Measurements from ENCODE around the gene FHIP1B. TPM values are rescaled to one million over a fixed set of nuclear protein-coding genes. Genes with fewer than 3 reads are reported as not detected.

The FHIP1B gene
- total RNA-seq, 1 donor, result 15.1 TPM

DNA sequence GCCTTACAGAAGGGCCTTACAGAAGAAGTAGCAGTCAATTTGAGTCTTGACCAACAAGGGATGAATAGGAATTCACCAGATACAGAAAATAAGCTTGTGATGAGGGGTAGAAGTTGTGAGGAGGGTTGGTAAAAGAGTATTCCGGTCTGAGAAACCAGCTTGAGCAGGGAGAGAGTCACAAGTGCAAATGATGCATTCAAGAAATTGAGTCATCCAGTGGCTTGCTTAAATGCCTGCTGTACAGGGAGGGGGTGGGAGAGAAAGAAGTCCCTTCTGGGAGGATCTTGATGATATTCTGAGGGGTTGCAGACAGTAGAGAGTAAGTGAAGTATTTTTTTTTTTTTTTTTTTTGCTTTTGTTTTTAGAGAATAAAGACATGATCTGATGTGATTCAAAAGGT, 34.4 kb upstream of the FHIP1B start:
- no peak overlapping the region for H3K4me3 ChIP-seq (ENCODE audit: low read depth, low read length)
- no peak for DNase-seq (ENCODE audit: low read depth)
- TF ChIP-seq, protein P1, sequence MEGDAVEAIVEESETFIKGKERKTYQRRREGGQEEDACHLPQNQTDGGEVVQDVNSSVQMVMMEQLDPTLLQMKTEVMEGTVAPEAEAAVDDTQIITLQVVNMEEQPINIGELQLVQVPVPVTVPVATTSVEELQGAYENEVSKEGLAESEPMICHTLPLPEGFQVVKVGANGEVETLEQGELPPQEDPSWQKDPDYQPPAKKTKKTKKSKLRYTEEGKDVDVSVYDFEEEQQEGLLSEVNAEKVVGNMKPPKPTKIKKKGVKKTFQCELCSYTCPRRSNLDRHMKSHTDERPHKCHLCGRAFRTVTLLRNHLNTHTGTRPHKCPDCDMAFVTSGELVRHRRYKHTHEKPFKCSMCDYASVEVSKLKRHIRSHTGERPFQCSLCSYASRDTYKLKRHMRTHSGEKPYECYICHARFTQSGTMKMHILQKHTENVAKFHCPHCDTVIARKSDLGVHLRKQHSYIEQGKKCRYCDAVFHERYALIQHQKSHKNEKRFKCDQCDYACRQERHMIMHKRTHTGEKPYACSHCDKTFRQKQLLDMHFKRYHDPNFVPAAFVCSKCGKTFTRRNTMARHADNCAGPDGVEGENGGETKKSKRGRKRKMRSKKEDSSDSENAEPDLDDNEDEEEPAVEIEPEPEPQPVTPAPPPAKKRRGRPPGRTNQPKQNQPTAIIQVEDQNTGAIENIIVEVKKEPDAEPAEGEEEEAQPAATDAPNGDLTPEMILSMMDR (IDR thresholded peaks at IDR 0.05; ENCODE audit: insufficient read depth, low read depth, low read length), result no peak

DNA sequence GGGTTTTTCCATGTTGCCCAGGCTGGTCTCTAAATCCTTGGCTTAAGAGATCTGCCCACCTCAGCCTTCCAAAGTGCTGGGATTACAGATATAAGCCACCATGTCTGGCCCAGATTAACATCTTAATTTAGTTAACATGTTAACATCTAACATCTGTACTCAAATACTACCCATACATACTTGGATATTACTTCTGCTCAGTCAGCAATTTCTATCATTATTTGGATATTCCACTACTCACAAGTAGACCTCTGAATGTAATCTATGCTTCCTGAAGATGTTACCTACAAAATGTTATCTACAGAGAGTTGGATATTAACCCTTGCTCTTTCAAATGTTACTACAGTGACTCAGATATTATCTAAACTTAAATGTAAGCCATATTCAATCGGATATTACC, 29.2 kb upstream of the FHIP1B start:
- TF ChIP-seq, protein P1 (IDR thresholded peaks at IDR 0.05; ENCODE audit: insufficient read depth, low read depth, low read length), result no peak
- DNase-seq (ENCODE audit: low read depth), result no peak
- no peak overlapping the region for H3K4me3 ChIP-seq (ENCODE audit: low read depth, low read length)

DNA sequence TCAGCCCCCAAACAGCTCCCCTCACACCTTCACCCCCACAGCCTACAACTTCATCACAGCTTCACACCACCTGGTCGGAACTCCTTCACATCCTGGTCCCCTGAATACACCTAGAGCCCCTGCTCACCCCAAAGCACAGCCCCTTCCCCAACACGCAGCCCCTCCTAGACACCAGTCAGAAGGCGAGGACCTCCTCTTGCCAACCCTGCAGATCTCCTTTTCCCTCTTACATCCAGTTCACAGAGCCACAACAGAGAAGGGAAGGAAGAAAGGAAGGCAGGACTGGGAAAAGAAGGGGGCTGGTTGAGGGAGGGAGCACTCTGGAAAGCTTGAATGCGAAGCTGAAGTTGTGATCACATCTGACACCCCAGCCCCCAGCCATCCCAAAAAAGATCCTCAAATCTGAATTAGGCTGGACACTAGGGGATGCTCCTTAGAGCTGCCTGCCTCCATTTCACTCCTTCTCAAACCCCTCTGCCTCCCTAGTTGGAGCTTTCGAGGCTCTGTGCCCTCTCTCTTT, 25.8 kb upstream of the FHIP1B start:
- H3K4me3 ChIP-seq (ENCODE audit: low read depth, low read length), result no peak overlapping the region
- TF ChIP-seq, protein P1 (IDR thresholded peaks at IDR 0.05; ENCODE audit: insufficient read depth, low read depth, low read length), result no peak
- no peak for DNase-seq (ENCODE audit: low read depth)

DNA sequence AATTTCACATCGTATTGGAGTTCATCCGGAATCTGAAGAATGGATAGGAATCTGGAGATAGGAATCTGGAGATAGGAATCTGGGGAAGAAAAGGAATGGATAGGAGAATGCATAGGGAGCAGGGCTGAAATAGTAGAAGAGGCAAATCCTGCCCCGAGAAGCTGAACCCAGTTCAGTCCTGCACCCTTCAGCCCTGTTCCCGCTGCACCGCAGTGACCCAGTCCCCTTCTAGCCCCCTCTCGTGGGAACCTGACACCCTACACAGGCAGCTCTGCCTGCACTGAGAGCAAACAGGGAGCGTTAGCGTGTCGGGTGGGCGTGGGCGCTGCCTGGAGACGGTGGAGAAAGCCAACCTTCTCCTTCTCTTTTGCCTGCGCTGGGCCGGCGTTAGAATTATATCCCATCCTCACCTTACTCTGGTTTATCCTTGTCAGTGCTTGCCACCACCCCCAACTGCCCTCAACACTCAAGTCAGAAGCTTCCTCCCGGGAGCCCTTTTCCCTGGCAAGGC, 24.2 kb upstream of the FHIP1B start:
- H3K4me3 ChIP-seq (ENCODE audit: low read depth, low read length), result peak overlapping the region; percentile 31
- DNase-seq (ENCODE audit: low read depth), result peak; percentile 36
- TF ChIP-seq, protein P1 (IDR thresholded peaks at IDR 0.05; ENCODE audit: insufficient read depth, low read depth, low read length), result no peak

DNA sequence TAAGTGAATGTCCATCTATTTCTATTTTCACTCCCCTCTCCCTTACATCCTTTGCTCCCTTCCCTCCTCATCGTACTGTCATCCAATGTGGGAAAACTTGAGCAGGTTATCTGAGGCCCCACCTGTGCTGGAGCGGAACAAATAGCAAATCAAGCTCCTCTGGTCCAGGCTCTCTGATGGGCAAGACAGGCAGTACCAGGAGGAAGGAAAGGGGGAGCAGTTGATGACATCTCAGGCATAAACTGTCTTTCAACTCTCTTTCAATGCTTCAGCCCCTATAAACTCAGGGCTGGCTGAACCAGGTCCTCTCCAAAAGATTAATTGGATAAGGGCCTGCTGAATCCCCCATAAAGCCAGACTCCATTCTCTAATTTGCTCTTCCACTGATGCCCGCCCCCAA, 23.7 kb upstream of the FHIP1B start:
- TF ChIP-seq, protein P1 (IDR thresholded peaks at IDR 0.05; ENCODE audit: insufficient read depth, low read depth, low read length), result no peak
- DNase-seq (ENCODE audit: low read depth), result no peak
- H3K4me3 ChIP-seq (ENCODE audit: low read depth, low read length), result no peak overlapping the region

DNA sequence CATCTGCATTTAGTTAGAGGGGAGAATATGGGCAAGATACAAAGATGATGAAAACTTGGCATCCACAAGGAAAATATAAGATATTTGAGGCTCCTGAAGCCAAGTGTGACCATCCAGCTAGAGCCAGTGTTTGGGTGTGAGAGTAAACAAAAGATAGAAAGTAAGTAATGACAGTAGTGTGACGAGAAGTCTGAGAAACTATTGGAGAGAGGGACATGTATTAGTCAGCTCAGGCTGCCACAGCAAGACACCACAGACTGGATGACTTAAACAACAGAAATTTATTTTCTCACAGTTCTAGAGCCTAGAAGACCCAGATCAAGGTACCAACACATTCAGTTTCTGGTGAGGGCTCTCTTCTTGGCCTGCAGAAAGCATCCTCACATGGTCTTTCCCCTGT, 18.8 kb upstream of the FHIP1B start:
- TF ChIP-seq, protein P1 (IDR thresholded peaks at IDR 0.05; ENCODE audit: insufficient read depth, low read depth, low read length), result no peak
- DNase-seq (ENCODE audit: low read depth), result no peak
- H3K4me3 ChIP-seq (ENCODE audit: low read depth, low read length), result no peak overlapping the region

DNA sequence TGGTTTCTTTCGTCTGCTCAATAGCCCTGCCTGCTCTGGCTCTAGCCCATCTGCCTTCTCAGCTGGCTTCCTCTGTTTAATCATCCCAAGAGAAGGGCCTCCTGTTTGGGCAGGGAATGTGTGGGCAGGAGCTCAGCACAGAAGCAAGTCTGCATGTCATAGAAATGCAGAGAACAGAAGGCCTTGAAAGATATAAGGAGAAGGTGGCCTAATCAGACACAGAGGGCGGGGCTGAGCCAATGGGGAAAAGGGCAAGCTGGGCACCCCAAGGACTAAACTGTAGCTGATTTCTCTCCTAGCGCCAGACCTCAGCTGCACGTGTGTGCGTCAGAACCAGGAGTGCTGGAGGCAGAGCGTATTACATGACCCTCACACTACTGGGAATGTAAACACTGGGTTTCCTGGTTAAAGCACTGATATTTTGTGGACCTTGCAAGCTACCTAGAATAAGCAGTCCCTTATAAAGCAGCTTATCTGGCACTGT, 17.6 kb upstream of the FHIP1B start:
- TF ChIP-seq, protein P1 (IDR thresholded peaks at IDR 0.05; ENCODE audit: insufficient read depth, low read depth, low read length), result no peak
- H3K4me3 ChIP-seq (ENCODE audit: low read depth, low read length), result no peak overlapping the region
- DNase-seq (ENCODE audit: low read depth), result peak; percentile 99
